ENCODE data around the gene DLG2.

DLG2 gene

DNA sequence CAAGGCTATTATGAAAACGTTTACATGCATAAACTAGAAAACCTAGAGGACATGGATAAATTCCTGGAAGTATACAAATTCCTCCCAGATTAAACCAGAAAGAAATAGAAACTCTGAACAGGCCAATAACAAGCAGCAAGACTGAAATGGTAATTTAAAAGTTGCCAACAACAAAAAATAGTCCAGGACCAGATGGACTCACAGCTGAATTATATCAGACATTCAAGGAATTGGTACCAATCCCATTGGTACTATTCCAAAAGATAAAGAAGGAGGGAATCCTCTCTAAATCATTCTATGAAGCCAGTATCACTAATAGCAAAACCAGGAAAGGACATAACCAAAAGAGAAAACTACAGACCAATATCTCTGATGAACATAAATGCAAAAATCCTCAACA, 236.0 kb downstream of the DLG2 start:
- H3K79me2 ChIP-seq (ENCODE audit: control insufficient read depth, low read length): no peaks in the 10 kb centered on the region
- no peaks in the 10 kb centered on the region for H3K27me3 ChIP-seq (ENCODE audit: control insufficient read depth, low read length)
- H3K36me3 ChIP-seq (ENCODE audit: control insufficient read depth, low read length): no peaks in the 10 kb centered on the region
- H3K9me3 ChIP-seq (ENCODE audit: control insufficient read depth, insufficient read depth, low read length): no peaks in the 10 kb centered on the region
- H3K4me2 ChIP-seq (ENCODE audit: low read length): no peak overlapping the region
- no peaks in the 10 kb centered on the region for H4K20me1 ChIP-seq (ENCODE audit: control insufficient read depth, insufficient read depth, low read depth, low read length)
- H3K27ac ChIP-seq (ENCODE audit: low read depth, low read length): no peak overlapping the region
- H3F3A ChIP-seq (ENCODE audit: control insufficient read depth, insufficient read depth): no peaks in the 10 kb centered on the region
- TF ChIP-seq, protein P1, sequence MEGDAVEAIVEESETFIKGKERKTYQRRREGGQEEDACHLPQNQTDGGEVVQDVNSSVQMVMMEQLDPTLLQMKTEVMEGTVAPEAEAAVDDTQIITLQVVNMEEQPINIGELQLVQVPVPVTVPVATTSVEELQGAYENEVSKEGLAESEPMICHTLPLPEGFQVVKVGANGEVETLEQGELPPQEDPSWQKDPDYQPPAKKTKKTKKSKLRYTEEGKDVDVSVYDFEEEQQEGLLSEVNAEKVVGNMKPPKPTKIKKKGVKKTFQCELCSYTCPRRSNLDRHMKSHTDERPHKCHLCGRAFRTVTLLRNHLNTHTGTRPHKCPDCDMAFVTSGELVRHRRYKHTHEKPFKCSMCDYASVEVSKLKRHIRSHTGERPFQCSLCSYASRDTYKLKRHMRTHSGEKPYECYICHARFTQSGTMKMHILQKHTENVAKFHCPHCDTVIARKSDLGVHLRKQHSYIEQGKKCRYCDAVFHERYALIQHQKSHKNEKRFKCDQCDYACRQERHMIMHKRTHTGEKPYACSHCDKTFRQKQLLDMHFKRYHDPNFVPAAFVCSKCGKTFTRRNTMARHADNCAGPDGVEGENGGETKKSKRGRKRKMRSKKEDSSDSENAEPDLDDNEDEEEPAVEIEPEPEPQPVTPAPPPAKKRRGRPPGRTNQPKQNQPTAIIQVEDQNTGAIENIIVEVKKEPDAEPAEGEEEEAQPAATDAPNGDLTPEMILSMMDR (IDR thresholded peaks at IDR 0.05; ENCODE audit: low read depth, low read length, poor library complexity, severe bottlenecking): no peak
- TF ChIP-seq EZH2phosphoT487 (IDR thresholded peaks at IDR 0.05; ENCODE audit: borderline replicate concordance, low read length): no peak
- H3K4me1 ChIP-seq (ENCODE audit: control insufficient read depth, low read length): peaks cover 1% of the 10 kb centered on the region
- no peaks in the 10 kb centered on the region for H3K9me2 ChIP-seq (replicated peaks; ENCODE audit: control insufficient read depth, low read length)
- no peak overlapping the region for H3K4me3 ChIP-seq (ENCODE audit: low read length)

DNA sequence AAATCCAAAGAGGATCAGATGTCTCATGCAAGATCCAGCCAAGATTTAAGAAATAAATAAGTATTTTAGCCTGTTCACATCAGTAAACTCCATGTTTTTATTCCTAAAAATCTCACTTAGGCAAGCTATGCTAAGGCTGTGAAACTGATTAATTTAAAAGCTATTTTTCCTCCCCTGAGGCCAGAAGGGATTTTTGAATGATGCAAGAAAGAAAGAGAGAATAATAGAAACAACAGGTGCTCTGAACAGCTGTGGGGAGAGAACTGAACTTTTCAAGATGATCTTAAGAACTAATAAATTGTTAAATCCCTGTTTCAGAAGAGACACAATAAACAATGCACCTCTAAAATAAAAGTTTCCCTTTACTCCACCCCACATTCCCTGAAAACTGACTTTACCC, 241.6 kb downstream of the DLG2 start:
- TF ChIP-seq EZH2phosphoT487 (IDR thresholded peaks at IDR 0.05; ENCODE audit: borderline replicate concordance, low read length): no peak
- TF ChIP-seq, protein P1 (IDR thresholded peaks at IDR 0.05; ENCODE audit: low read depth, low read length, poor library complexity, severe bottlenecking): no peak
- Histone ChIP-seq H3K9me3 (ENCODE audit: control insufficient read depth, insufficient read depth, low read length) (peaks cover 9% of the 10 kb centered on the region; the same call in 1 of the 2 replicates), H3K4me1 (ENCODE audit: control insufficient read depth, low read length) (peaks cover 19% of the 10 kb centered on the region), H3K9me2 (replicated peaks; ENCODE audit: control insufficient read depth, low read length) (no peaks in the 10 kb centered on the region), H3K79me2 (ENCODE audit: control insufficient read depth, low read length) (no peaks in the 10 kb centered on the region), H3K4me3 (ENCODE audit: low read length) (no peak overlapping the region), H3K27ac (ENCODE audit: low read depth, low read length) (no peak overlapping the region), H3F3A (ENCODE audit: control insufficient read depth, insufficient read depth) (no peaks in the 10 kb centered on the region), H3K4me2 (ENCODE audit: low read length) (0 out of 2 replicates have a peak overlapping the region, but pooled peaks have one; percentile 13), H4K20me1 (ENCODE audit: control insufficient read depth, insufficient read depth, low read depth, low read length) (no peaks in the 10 kb centered on the region), H3K27me3 (ENCODE audit: control insufficient read depth, low read length) (no peaks in the 10 kb centered on the region), H3K36me3 (ENCODE audit: control insufficient read depth, low read length) (no peaks in the 10 kb centered on the region)

DNA sequence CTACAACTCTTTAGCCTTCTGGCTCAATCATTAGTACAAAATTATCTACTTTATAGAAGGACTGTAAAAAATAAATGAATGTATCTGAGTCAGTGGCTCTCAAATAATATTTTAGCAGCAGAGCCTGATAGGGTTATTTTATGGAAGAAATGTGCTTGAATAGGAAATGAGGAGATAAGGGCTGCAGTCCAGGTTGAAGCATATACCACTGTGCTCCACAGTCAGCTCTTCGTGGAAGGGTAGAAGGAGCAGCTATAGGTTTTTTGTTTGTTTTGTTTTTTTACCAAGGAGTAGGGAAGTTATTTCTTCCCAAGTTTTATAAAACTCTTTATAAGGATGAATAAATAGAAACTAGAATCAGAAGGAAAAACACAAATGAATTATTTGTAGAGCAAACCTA, 242.0 kb downstream of the DLG2 start:
- no peaks in the 10 kb centered on the region for H3K36me3 ChIP-seq (ENCODE audit: control insufficient read depth, low read length)
- TF ChIP-seq EZH2phosphoT487 (IDR thresholded peaks at IDR 0.05; ENCODE audit: borderline replicate concordance, low read length): no peak
- H3K4me2 ChIP-seq (ENCODE audit: low read length): no peak overlapping the region

DNA sequence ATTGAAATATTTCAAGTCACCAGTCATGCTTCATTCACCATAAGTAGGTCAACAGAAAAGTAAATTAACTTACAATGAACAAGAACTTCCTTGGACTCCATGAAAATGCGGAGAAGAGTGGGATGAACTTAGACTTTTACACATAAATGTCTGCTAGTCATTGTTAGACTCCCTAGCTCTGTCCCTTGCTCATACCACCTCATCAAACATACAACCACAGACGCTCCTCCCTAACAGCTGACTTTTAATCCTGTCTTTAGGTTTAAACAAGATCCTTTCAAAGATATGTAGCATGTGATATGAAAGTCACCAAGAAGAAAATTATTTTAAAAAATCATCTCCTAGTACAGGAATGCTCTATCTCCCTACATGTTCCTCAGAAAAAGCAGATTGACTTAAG, 248.1 kb downstream of the DLG2 start:
- H3K27me3 ChIP-seq (ENCODE audit: control insufficient read depth, low read length): no peaks in the 10 kb centered on the region
- no peaks in the 10 kb centered on the region for H3K79me2 ChIP-seq (ENCODE audit: control insufficient read depth, low read length)
- peaks cover 9% of the 10 kb centered on the region; the same call in 1 of the 2 replicates for H3K9me3 ChIP-seq (ENCODE audit: control insufficient read depth, insufficient read depth, low read length)
- no peak overlapping the region for H3K4me2 ChIP-seq (ENCODE audit: low read length)
- H3F3A ChIP-seq (ENCODE audit: control insufficient read depth, insufficient read depth): no peaks in the 10 kb centered on the region
- H3K9me2 ChIP-seq (replicated peaks; ENCODE audit: control insufficient read depth, low read length): no peaks in the 10 kb centered on the region
- H3K36me3 ChIP-seq (ENCODE audit: control insufficient read depth, low read length): no peaks in the 10 kb centered on the region
- H3K27ac ChIP-seq (ENCODE audit: low read depth, low read length): no peak overlapping the region
- H3K4me3 ChIP-seq (ENCODE audit: low read length): no peak overlapping the region
- TF ChIP-seq, protein P1 (IDR thresholded peaks at IDR 0.05; ENCODE audit: low read depth, low read length, poor library complexity, severe bottlenecking): no peak
- TF ChIP-seq EZH2phosphoT487 (IDR thresholded peaks at IDR 0.05; ENCODE audit: borderline replicate concordance, low read length): no peak
- H4K20me1 ChIP-seq (ENCODE audit: control insufficient read depth, insufficient read depth, low read depth, low read length): no peaks in the 10 kb centered on the region
- peaks cover 5% of the 10 kb centered on the region; the same call in 1 of the 2 replicates for H3K4me1 ChIP-seq (ENCODE audit: control insufficient read depth, low read length)

More for the DNA sequence above, 242.0 kb downstream of the DLG2 start:
- Histone ChIP-seq H3K4me1 (ENCODE audit: control insufficient read depth, low read length) (peaks cover 19% of the 10 kb centered on the region), H3F3A (ENCODE audit: control insufficient read depth, insufficient read depth) (no peaks in the 10 kb centered on the region), H3K27me3 (ENCODE audit: control insufficient read depth, low read length) (no peaks in the 10 kb centered on the region), H3K9me2 (replicated peaks; ENCODE audit: control insufficient read depth, low read length) (no peaks in the 10 kb centered on the region), H3K4me3 (ENCODE audit: low read length) (no peak overlapping the region), H3K9me3 (ENCODE audit: control insufficient read depth, insufficient read depth, low read length) (peaks cover 9% of the 10 kb centered on the region; the same call in 1 of the 2 replicates), H4K20me1 (ENCODE audit: control insufficient read depth, insufficient read depth, low read depth, low read length) (no peaks in the 10 kb centered on the region), H3K79me2 (ENCODE audit: control insufficient read depth, low read length) (no peaks in the 10 kb centered on the region), H3K27ac (ENCODE audit: low read depth, low read length) (no peak overlapping the region)

All from DOHH2 (cell line).